Right lung (tissue), 5 donors: Measurements from ENCODE around the gene GRPR. TPM values are rescaled to one million over a fixed set of nuclear protein-coding genes. Genes with fewer than 3 reads are reported as not detected.
"Not testable (repeated sequence)": the region's sequence is repeated elsewhere in the genome, so short reads cannot be mapped to it uniquely, and the experiment has no call there.

Experiments
- DNase-seq, 2 donors: peaks; one replicate each; pipeline ENCODE4 v3.0.0-alpha.2; 2013
- polyA plus RNA-seq, 5 donors: library from polyadenylated mRNA; unstranded; fragments of 120-200 nt; gene quantifications; one replicate each; pipeline versions ENCODE4 v1.2.1 to v1.2.3, GENCODE V29; 2013; ENCODE audit warnings: inconsistent platforms in 1 of 5, low replicate concordance in 1 of 5; ENCODE audit not compliant: insufficient read length in 5 of 5, insufficient read depth in 1 of 5

GRPR gene
- polyA plus RNA-seq, 5 donors, result 0.16 to 0.37 (median 0.25) TPM

DNA sequence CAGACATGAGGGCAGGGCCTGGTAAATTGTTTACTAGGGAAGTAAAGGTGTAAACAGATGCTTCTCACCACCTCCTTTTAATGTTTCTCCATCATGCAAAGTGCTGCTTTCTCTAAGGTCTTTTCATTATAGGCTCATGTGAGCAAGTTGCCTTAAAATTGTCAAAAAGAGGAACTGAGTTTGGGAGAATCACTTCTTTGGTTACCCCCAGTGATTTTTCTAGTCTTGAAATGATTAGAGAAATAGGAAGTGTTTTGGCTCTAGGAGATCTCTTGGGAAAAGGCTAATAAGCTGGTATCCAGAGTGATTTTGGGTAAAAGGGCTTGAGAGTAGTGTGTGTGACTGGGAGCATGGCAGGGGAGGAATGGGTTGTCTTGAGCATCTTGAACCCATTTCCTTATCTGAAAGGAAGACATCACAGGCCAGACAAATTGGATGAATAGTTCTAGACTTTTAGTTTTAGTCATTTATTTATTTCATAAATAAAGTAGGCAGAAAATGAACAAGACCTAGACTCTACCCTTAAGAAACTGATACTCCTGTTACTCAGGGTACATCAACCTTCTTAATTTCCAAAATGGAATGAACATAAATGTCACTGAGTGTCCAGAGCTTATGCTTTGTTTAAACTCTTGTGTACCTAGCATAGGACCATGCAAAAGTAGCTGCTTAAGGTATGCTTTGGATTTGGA, 14.2 kb downstream of the GRPR start:
- DNase-seq, result no peak

DNA sequence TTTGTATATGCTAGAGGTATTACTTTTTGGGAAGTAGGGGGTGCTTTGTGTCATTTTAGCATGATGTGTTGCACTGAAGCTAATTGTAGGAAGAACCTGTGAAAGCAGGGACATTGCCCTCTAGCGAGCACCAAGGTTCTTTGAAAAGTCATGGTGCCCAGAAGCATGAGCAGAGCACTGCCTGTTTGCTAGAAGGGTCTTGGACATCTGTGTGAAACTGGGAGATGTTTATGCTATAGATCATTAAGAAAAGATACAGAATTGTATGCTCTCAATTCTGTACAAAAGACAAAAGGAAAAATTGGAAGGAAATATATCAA, 14.7 kb downstream of the GRPR start:
- DNase-seq, result no peak

GRCh38 chrX:16140448-16140847, 17.1 kb downstream of the GRPR start:
- no peak for DNase-seq

DNA sequence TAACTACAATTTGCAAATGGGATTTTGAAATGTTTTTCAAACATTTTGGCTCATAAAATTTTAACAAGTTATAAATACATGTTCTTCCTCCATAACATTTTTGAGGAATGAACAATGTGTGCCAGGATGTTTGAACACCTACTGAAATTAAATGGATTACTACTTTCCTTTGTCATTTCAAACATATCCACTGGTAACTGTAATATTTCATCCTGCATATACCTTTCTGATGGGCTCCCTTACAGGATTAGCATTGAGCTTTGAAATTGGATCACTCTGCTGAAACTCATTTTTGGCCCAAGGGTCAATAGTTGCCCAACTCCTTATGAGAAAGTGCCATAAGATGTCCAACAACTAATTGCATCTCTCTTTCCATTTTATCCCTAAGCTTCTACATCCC, 17.6 kb downstream of the GRPR start:
- no peak for DNase-seq

DNA sequence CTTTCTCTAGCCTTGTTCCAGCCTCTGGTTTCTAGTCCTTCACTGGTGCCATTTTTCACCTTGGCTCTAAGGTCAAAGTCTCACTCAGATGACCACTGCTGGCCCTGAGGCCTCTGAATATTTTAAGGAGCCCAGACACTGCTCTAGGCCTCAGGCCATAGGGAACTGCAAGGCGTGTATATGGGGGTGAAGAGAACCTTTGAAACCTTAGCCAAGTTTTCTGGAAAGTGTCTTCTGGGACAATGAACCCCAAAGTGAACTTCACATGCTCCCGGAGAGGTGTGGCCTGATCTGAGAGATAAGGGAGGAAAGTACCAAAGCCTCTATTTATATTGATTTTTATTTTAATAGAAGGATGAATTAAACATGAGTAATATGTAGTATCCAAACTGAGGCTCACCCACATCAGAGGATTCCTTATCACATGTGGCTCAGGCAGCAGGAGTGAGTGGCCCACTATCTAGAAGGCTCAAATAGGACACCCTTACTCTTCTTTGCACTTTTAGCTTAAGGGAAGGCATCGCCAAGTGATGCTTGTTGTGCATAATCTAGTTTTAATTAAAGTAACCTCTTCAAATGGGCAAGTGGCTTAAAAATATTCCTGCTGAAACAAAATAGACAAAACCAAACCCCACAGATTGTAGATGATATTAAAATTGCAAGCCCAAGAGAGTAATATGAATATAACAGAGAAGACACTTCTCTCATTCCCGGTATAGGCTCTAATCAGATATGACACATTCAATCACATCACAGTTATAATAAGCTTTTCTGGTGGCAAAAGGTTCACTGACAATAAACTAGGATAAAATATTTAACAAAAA, 18.3 kb downstream of the GRPR start:
- DNase-seq, result no peak

DNA sequence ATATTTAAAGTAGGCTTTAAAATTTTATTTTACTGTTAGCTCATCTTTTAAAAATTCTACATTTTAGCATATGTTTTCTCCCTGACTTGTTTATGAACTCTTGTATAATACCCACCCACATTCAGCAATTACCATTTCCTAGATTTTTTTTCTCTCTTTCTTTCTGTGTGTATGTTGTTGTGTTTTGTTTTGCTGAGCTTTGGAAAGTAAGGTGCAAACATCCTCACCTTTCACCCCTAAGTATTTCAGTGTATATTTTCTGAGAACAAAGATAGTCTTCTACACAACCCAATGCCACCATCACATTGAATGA, 18.8 kb downstream of the GRPR start:
- no peak for DNase-seq

DNA sequence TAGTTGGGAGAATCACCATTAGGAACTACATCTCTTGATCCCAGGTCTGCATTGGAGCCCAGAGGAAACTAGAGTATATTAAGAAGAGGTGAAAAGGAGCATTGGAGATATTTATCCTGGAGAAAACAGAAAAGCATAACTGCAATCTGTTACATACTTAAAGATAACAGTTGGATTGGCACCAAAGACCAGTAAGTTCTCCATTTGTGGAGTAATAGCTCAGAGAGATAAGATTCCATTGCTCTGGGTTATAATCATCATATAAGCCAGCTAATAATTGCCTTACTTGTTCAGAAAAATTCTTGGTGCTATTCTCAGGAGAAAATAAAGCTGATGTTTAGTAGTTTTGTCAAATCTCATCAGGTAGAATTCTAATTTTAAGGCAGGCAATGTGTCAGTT, 20.6 kb downstream of the GRPR start:
- DNase-seq, result no peak

GRCh38 chrX:16144420-16144819, 21.1 kb downstream of the GRPR start:
- no peak for DNase-seq

DNA sequence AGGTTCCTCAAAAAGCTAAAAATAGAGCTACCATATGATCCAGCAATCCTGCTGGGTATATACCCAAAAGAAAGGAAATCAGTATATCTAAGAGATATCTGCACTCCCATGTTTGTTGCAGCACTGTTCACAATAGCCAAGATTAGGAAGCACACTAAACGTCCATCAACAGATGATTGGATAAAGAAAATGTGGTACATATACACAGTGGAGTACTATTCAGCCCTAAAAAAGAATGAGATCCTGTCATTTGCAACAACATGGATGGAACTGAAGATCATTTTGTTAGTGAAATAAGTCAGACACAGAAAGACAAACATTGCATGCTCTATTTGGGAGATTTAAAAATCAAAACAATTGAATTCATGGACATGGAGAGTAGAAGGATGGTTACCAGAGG, 21.7 kb downstream of the GRPR start:
- DNase-seq, result not testable (repeated sequence)

- DNase-seq, result no peak
Measured at GRCh38 chrX:16145656-16146055, 22.3 kb downstream of the GRPR start.

DNA sequence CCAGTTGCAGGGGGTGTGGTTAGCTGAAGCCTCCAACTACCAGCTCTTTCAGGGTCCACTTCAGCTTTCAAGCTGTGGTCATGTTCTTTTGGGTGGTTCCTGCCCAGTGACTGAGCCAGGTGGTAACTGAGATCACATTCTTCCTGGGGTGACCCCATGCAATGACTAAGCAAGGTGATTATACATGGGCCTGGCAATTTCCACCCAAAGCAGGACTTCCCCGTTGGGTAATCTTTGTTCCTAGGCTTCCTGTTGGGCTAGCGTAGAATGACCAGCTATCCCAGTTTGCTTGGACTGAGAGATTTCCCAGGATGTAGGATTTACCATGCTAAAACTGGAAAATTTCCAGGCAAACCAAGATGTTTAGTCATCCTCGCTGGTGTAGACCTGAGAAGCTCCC, 25.5 kb downstream of the GRPR start:
- no peak for DNase-seq

GRCh38 chrX:16155581-16156096, 32.3 kb downstream of the GRPR start:
- no peak for DNase-seq

GRCh38 chrX:16156692-16157331, 33.4 kb downstream of the GRPR start:
- no peak for DNase-seq

- DNase-seq, result no peak
Measured at GRCh38 chrX:16160729-16161128, 37.4 kb downstream of the GRPR start.

DNA sequence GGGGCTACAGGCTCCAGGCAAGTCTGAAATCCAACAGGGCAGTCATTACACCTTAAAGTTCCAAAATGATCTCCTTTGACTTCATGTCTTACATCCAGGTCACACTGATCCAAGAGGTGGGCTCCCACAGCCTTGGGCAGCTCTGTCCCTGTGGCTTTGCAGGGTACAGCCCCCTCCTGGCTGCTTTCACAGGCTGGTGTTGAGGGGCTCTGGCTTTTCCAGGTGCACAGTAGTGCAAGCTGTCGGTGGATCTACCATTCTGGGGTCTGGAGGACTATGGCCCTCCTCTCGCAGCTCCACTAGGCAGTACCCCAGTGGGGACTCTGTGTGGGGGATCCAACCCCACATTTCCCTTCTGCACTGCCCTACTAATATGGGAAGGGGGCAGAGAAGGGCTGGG, 37.8 kb downstream of the GRPR start:
- DNase-seq, result not testable (repeated sequence)

DNA sequence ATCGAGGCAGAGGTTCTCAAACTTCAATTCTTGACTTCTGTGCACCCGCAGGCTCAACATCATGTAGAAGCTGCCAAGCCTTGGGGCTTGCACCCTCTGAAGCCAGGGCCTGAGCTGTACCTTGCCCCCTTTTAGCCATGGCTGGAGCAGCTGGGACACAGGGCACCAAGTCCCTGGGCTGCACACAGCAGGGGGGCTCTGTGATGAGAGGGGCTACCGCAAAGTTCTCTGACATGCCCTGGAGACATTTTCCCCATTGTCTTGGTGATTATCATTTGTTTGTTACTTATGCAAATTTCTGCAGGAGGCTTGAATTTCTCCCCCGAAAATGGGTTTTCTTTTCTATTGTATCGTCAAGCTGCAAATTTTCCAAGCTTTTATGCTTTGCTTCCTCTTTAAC, 39.0 kb downstream of the GRPR start:
- DNase-seq, result no peak

- no peak for DNase-seq
Measured at GRCh38 chrX:16164748-16165147, 41.4 kb downstream of the GRPR start.

DNA sequence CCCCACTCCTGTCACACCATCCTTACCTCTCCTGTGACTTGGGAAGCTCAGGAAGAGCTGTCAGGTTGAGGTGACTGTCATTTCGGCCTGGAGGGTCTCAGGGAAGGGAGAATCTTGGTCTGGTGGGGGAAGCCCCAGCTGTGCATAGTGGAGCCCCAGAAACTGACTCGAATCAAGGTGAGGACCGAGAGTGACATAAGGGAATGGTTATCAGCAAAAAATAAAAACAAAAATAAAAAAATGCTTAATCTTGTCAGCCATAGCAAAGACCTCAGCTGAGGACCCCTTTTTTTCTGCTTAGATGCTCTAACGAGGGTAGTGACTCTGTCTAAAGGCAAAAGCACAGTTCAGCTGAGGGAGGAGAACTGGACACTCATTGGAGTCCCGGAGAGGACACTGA, 43.8 kb downstream of the GRPR start, which contains the start of gene MAGEB17:
Gene MAGEB17 (plus strand): TSS at position 301 of the 400 bp plus-strand sequence. CDS start 2,902 bp downstream, outside the sequence.
- DNase-seq, result no peak

- DNase-seq, result no peak
Measured at GRCh38 chrX:16171039-16171438, 47.7 kb downstream of the GRPR start.

DNA sequence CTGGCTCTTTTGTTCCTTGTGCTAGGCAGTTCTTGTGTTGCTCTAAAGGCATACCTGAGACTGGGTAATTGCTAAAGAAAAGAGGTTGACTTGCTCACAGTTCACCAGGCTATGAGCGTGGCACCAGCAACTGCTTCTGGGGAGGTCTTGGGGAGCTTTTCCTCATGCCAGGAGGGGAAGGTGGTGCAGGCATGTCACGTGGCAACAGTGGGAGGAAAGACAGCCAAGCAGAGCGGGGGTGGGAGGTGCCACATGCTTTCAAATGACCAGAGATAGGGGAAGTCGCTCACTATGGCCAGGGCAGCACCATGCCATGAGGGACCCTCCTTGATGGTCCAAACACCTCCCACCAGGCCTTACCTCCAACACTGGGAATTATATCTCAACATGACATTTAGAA, 48.6 kb downstream of the GRPR start:
- no peak for DNase-seq

GRCh38 chrX:16172391-16172790, 49.0 kb downstream of the GRPR start:
- no peak for DNase-seq

- no peak for DNase-seq
Measured at GRCh38 chrX:16175329-16176061, 52.1 kb downstream of the GRPR start.
